PC-9 (cell line): Measurements from ENCODE around the gene EIF4A3.

Experiments
- CTCF ChIP-seq: fragments of 200-600 bp; sonication (generic); conservative IDR thresholded peaks from 2 replicates; pipeline ENCODE4 v1.6.1; 2017; ENCODE audit warnings: mixed run types, antibody characterized with exemption, mild to moderate bottlenecking, moderate library complexity
- EZH2 ChIP-seq: fragments of 200-600 bp; sonication (generic); IDR thresholded peaks from 2 replicates; pipeline ENCODE4 v1.8.0; 2017; ENCODE audit warnings: antibody characterized with exemption, low read depth

- TF ChIP-seq CTCF (no peak), EZH2 (no peak)
Observed at GRCh38 chr17:80153004-80153403, 6.1 kb upstream of the EIF4A3 start.
